ENCODE results near the gene CEPT1.
A peak's percentile ranks its signal among the peaks of the same experiment; 100 is the strongest.

CEPT1 gene

DNA sequence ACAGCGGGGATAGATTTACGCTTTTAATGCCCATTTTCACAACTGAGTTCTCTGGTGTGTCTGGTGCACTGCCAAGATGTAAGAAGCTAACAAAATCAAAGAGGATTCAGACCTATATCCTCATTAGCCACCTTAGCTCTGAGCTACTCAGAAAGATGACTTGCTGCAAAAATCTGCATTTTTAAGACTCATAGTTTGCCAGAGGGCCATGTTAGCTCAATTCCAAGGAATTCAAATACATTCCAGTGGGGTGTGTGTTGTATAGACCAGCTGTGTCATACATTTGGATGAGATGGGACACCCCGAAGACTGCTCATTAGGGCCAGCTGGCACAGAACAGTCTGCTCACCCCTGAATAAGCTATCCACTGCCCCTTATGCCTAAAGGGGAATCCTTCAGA lies 51.5 kb downstream of the CEPT1 start:
- Histone ChIP-seq H3K27me3 (ENCODE audit: control insufficient read depth in 5 of 5, insufficient read depth in 4 of 5, low read length in 5 of 5) (peaks cover 0 to 3% (median 0%) of the 10 kb centered on the region in 5 donors), H3K4me1 (ENCODE audit: control insufficient read depth in 5 of 5, insufficient read depth in 5 of 5, low read length in 5 of 5) (peaks cover 8 to 58% (median 46%) of the 10 kb centered on the region in 5 donors), H3K27ac (ENCODE audit: low read depth, low read length) (peak overlapping the region; percentile 92), H3K4me3 (ENCODE audit: low read depth in 1 of 5, low read length in 5 of 5) (no peak overlapping the region), H3K9me3 (ENCODE audit: control insufficient read depth in 5 of 5, low read length in 5 of 5) (no peaks in the 10 kb centered on the region), H3K36me3 (ENCODE audit: control insufficient read depth in 5 of 5, insufficient read depth in 5 of 5, low read length in 5 of 5) (peaks cover 22 to 48% (median 27%) of the 10 kb centered on the region in 5 donors), H3K9ac (ENCODE audit: low read length in 5 of 5) (peak overlapping the region in 3 of 5 donors; percentile 44 to 73 (median 73))

DNA sequence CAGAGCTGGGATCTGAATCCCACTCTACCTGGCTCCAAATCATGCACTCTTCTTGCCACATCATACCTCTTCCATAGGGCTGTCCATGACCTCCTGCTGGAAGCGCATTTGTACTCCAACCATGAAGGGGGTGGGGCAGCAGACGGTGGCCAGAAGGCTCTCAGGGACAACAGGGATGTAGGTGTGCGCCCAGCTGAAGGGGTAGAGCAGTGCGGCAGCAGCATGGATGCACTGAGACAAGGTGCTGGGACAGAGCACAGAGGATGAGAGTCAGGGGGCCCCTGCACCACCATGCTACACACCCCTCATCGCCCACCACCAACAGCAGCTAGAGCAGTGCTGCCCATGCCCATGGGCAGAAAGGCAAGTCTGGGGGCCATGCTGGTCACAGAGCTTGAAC lies 52.1 kb downstream of the CEPT1 start:
- H3K4me3 ChIP-seq (ENCODE audit: low read depth in 1 of 5, low read length in 5 of 5) = peak overlapping the region in 1 of 5 donors; percentile 13
- H3K4me1 ChIP-seq (ENCODE audit: control insufficient read depth in 5 of 5, insufficient read depth in 5 of 5, low read length in 5 of 5) = peaks cover 12 to 61% (median 46%) of the 10 kb centered on the region in 5 donors
- H3K27ac ChIP-seq (ENCODE audit: low read depth, low read length) = peak overlapping the region; percentile 92
- peaks cover 17 to 47% (median 21%) of the 10 kb centered on the region in 5 donors for H3K36me3 ChIP-seq (ENCODE audit: control insufficient read depth in 5 of 5, insufficient read depth in 5 of 5, low read length in 5 of 5)
- H3K9ac ChIP-seq (ENCODE audit: low read length in 5 of 5) = peak overlapping the region; percentile 23 to 73 (median 44)
- no peaks in the 10 kb centered on the region for H3K9me3 ChIP-seq (ENCODE audit: control insufficient read depth in 5 of 5, low read length in 5 of 5)
- peaks cover 0 to 3% (median 0%) of the 10 kb centered on the region in 5 donors for H3K27me3 ChIP-seq (ENCODE audit: control insufficient read depth in 5 of 5, insufficient read depth in 4 of 5, low read length in 5 of 5)

DNA sequence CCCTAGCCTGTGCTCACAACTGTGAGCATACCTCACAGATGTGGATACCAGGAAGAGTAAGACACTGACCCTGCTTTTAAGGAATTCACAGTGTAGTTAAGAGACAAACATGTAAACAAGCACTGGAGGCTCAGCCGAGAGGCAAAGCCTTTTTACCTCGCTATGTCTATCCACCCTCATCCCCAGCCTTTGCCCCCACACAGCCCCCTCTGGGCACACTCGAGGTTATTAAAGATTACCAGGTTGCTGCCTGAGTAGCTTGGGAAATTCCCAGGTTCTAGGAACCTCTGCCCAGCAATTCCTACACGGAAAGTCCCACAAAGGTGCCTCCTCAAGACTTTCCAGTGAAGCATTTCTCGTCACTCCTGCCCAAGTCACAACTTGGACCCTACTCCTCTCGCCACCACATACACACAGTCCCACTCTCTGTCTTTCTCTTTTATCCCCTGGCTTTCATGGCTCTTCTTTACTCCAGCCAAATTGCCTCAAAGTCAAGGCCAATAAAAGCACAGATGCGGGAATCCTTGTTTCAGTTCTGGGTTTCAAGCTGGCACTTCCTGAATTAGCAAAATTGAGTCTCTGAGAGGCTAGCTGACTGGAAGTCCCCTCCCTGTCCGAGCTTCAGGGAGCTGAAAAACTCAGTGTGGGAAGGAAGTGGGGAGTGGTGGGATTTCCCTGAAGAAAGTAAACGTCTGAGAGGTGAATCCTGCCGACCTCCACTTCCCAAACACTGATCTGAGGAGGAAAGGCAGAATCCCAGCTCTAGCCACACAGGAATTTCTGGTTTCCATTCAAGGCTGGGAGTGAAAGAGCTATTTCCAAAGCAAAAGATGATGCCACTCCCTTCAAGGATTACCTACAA lies 52.9 kb downstream of the CEPT1 start:
- peak overlapping the region; percentile 1 to 73 (median 44) for H3K9ac ChIP-seq (ENCODE audit: low read length in 5 of 5)
- H3K36me3 ChIP-seq (ENCODE audit: control insufficient read depth in 5 of 5, insufficient read depth in 5 of 5, low read length in 5 of 5) = peaks cover 10 to 41% (median 15%) of the 10 kb centered on the region in 5 donors
- H3K27ac ChIP-seq (ENCODE audit: low read depth, low read length) = peak overlapping the region; percentile 92
- peaks cover 12 to 69% (median 53%) of the 10 kb centered on the region in 5 donors for H3K4me1 ChIP-seq (ENCODE audit: control insufficient read depth in 5 of 5, insufficient read depth in 5 of 5, low read length in 5 of 5)
- H3K4me3 ChIP-seq (ENCODE audit: low read depth in 1 of 5, low read length in 5 of 5) = peak overlapping the region in 2 of 5 donors; percentile 8 to 13
- peaks cover 0 to 3% (median 0%) of the 10 kb centered on the region in 5 donors for H3K27me3 ChIP-seq (ENCODE audit: control insufficient read depth in 5 of 5, insufficient read depth in 4 of 5, low read length in 5 of 5)
- no peaks in the 10 kb centered on the region for H3K9me3 ChIP-seq (ENCODE audit: control insufficient read depth in 5 of 5, low read length in 5 of 5)

DNA sequence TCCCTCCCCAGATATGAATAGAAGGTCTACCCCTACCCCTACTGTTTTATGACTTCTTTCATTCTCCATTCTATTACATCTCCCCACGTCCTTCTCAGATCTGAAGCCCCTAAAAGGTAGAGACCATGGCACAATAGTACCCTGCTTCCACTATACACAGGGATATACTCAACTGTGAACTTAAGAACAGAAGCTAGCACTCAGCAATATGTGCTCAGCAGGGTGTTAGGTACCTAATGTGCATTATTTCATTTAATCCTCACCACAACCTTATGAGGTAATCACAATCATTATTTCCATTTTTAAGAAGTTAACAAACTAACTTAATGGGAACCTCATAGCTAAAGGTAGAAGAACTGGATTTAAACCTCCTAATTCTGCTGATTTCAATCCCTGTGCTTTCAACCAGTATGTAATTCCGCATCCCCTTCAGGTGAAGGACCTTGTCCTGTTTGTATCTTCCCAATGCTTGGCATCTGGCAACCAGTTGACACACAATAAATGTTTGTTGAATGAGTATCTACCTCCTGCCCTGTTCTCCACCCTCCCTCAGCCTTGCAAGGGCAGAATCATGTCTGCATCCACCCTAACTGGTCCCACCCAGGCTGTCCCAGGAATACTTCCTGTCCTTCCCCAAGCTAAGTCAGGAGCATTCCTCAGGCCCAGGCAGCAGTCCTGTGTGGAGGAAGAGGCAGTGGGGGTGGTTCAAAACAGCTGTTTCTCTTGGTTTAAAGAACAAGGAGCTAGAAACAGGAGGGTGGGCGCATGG lies 53.9 kb downstream of the CEPT1 start:
- no peaks in the 10 kb centered on the region for H3K9me3 ChIP-seq (ENCODE audit: control insufficient read depth in 5 of 5, low read length in 5 of 5)
- H3K27me3 ChIP-seq (ENCODE audit: control insufficient read depth in 5 of 5, insufficient read depth in 4 of 5, low read length in 5 of 5) = peaks cover 0 to 3% (median 0%) of the 10 kb centered on the region in 5 donors
- H3K4me1 ChIP-seq (ENCODE audit: control insufficient read depth in 5 of 5, insufficient read depth in 5 of 5, low read length in 5 of 5) = peaks cover 12 to 73% (median 53%) of the 10 kb centered on the region in 5 donors
- peak overlapping the region; percentile 92 for H3K27ac ChIP-seq (ENCODE audit: low read depth, low read length)
- H3K36me3 ChIP-seq (ENCODE audit: control insufficient read depth in 5 of 5, insufficient read depth in 5 of 5, low read length in 5 of 5) = peaks cover 2 to 31% (median 5%) of the 10 kb centered on the region in 5 donors
- H3K9ac ChIP-seq (ENCODE audit: low read length in 5 of 5) = peak overlapping the region in 1 of 5 donors; percentile 73
- H3K4me3 ChIP-seq (ENCODE audit: low read depth in 1 of 5, low read length in 5 of 5) = no peak overlapping the region

DNA sequence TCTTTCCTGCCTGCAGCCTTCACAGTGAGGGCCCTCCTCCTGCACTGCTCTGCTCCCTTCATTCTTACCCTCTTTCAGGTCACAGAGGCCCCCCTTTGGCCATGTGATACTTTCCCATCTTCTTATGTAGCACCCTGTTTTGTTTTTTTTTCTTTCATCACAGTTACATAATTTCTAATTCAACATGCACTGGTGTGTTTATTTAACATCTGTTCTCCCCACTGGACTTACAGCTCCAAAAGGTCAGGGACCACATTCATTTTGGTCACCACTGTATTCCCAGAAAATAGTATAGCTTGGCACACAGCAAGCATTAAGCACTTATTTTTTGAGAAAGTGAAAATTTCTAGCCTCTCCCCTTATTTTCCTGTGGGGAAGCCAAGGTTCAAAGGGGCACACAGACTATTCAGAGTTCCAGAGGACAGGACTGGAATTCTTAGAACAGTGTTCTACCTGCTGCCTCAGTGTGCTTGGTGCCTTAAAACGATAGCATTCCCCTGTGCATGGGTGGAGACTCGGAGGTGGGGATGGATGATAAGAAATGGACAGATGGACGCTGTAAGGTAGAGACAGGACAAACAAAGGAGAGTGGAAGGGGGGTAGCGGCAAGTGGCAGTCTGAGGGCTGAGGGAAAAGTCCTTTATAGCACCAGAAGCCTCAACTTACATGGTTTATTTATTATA lies 55.1 kb downstream of the CEPT1 start:
- H3K4me3 ChIP-seq (ENCODE audit: low read depth in 1 of 5, low read length in 5 of 5) = no peak overlapping the region
- H3K36me3 ChIP-seq (ENCODE audit: control insufficient read depth in 5 of 5, insufficient read depth in 5 of 5, low read length in 5 of 5) = peaks cover 0 to 27% (median 3%) of the 10 kb centered on the region in 5 donors
- peaks cover 12 to 70% (median 51%) of the 10 kb centered on the region in 5 donors for H3K4me1 ChIP-seq (ENCODE audit: control insufficient read depth in 5 of 5, insufficient read depth in 5 of 5, low read length in 5 of 5)
- H3K9ac ChIP-seq (ENCODE audit: low read length in 5 of 5) = no peak overlapping the region
- peak overlapping the region; percentile 92 for H3K27ac ChIP-seq (ENCODE audit: low read depth, low read length)
- no peaks in the 10 kb centered on the region for H3K9me3 ChIP-seq (ENCODE audit: control insufficient read depth in 5 of 5, low read length in 5 of 5)
- H3K27me3 ChIP-seq (ENCODE audit: control insufficient read depth in 5 of 5, insufficient read depth in 4 of 5, low read length in 5 of 5) = peaks cover 0 to 3% (median 0%) of the 10 kb centered on the region in 5 donors

DNA sequence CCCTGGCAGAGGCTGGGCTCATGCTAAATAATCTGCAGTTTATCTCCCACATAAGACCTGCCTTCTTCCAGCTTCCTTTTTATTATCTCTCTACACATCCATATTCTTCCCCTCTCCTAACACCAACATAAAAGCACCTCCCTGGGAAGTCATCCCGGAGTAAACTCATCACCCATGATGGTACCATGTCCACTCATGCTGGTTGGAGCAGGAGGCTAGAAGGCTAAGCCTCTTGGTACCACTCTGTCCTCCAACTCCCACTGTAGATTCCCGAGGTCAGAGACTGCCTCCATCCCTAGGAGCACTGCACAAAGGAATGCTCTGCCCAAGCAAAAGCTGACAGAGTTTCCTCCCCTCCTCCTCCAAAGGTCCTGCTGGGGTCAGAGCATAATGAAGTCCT lies 56.2 kb downstream of the CEPT1 start:
- H3K27ac ChIP-seq (ENCODE audit: low read depth, low read length) = no peak overlapping the region
- H3K36me3 ChIP-seq (ENCODE audit: control insufficient read depth in 5 of 5, insufficient read depth in 5 of 5, low read length in 5 of 5) = peaks cover 0 to 27% (median 3%) of the 10 kb centered on the region in 5 donors
- peaks cover 12 to 70% (median 54%) of the 10 kb centered on the region in 5 donors for H3K4me1 ChIP-seq (ENCODE audit: control insufficient read depth in 5 of 5, insufficient read depth in 5 of 5, low read length in 5 of 5)
- H3K4me3 ChIP-seq (ENCODE audit: low read depth in 1 of 5, low read length in 5 of 5) = no peak overlapping the region
- H3K9ac ChIP-seq (ENCODE audit: low read length in 5 of 5) = no peak overlapping the region
- no peaks in the 10 kb centered on the region for H3K9me3 ChIP-seq (ENCODE audit: control insufficient read depth in 5 of 5, low read length in 5 of 5)
- peaks cover 0 to 3% (median 0%) of the 10 kb centered on the region in 5 donors for H3K27me3 ChIP-seq (ENCODE audit: control insufficient read depth in 5 of 5, insufficient read depth in 4 of 5, low read length in 5 of 5)

DNA sequence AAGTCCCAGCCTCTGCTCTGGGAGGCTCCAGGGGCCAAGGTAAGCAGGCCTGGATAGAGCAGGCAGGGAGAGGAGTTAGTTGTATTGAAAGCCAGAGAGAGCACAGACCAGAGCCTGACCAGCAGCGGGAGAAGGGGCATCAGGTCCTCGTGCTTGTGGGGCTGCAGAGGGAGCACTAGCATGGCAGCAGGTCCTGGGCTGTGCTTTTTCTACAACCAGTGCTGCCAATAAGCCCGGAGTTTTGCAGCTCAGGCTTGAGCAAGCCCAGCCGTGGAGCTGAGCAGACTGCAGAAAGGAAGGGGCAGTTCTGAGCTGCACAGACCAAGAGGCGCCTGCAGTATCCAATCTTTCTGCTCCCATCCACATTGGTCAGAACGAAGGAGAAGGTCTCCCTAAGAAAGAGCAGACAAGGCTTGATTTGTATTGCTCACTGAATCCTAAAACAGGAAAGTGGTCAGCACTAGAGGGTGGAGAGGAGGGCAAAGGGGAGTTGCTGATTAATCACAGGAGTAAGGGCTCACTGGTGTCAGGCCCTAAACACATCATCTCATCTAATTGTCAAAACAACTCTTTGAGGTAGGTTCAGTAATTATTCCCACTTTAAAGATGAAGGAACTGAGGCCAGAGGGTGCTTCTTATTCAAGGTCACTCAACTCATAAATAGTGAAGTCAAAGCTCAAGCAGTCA lies 57.7 kb downstream of the CEPT1 start:
- H3K27me3 ChIP-seq (ENCODE audit: control insufficient read depth in 5 of 5, insufficient read depth in 4 of 5, low read length in 5 of 5) = peaks cover 0 to 3% (median 0%) of the 10 kb centered on the region in 5 donors
- no peak overlapping the region for H3K27ac ChIP-seq (ENCODE audit: low read depth, low read length)
- H3K36me3 ChIP-seq (ENCODE audit: control insufficient read depth in 5 of 5, insufficient read depth in 5 of 5, low read length in 5 of 5) = peaks cover 0 to 27% (median 2%) of the 10 kb centered on the region in 5 donors
- no peak overlapping the region for H3K9ac ChIP-seq (ENCODE audit: low read length in 5 of 5)
- no peaks in the 10 kb centered on the region for H3K9me3 ChIP-seq (ENCODE audit: control insufficient read depth in 5 of 5, low read length in 5 of 5)
- peaks cover 12 to 70% (median 52%) of the 10 kb centered on the region in 5 donors for H3K4me1 ChIP-seq (ENCODE audit: control insufficient read depth in 5 of 5, insufficient read depth in 5 of 5, low read length in 5 of 5)
- H3K4me3 ChIP-seq (ENCODE audit: low read depth in 1 of 5, low read length in 5 of 5) = peak overlapping the region in 4 of 5 donors; percentile 5 to 55 (median 19)

DNA sequence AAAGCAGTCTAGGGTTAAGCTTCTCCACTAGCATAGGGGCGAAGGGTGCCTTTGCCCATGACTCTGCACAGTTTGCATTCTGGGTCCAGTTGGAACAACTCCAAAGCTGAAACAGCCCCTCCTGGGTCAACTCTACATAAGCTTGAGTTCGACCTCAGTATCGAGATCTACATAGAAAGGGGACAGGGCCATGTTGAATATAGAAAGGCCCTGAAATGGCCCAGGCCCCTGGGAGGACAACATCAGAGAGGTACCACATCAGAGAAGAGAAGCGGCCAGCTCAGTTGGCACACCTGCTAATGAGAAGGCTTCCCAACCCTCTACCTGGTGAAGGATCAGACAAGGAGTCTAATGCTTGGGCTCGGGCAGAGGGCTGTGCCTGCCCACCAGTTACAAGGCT lies 58.8 kb downstream of the CEPT1 start:
- H3K9ac ChIP-seq (ENCODE audit: low read length in 5 of 5) = no peak overlapping the region
- peaks cover 0 to 27% (median 2%) of the 10 kb centered on the region in 5 donors for H3K36me3 ChIP-seq (ENCODE audit: control insufficient read depth in 5 of 5, insufficient read depth in 5 of 5, low read length in 5 of 5)
- H3K27ac ChIP-seq (ENCODE audit: low read depth, low read length) = peak overlapping the region; percentile 66
- H3K4me1 ChIP-seq (ENCODE audit: control insufficient read depth in 5 of 5, insufficient read depth in 5 of 5, low read length in 5 of 5) = peaks cover 6 to 68% (median 51%) of the 10 kb centered on the region in 5 donors
- H3K4me3 ChIP-seq (ENCODE audit: low read depth in 1 of 5, low read length in 5 of 5) = peak overlapping the region; percentile 10 to 55 (median 41)
- no peaks in the 10 kb centered on the region for H3K27me3 ChIP-seq (ENCODE audit: control insufficient read depth in 5 of 5, insufficient read depth in 4 of 5, low read length in 5 of 5)
- no peaks in the 10 kb centered on the region for H3K9me3 ChIP-seq (ENCODE audit: control insufficient read depth in 5 of 5, low read length in 5 of 5)

DNA sequence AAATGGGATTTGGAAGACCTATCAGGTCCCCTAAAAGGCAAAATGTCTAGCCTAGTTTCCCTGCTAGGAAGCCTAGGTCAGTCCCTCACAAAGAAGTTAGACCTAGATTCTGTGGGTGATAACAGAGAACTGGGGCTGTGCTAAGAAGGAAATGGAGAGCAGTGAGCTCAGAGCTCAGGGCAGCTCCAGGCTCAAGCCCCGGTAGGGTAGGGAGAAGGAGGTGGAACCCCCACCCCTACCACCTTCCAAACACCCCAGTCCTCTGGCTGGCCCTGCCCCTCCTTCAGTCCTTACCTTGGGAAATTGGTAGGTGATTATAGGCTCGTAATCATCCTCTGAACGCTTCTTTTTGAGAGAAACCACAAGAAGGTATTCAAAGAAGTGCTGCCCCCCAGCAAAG lies 59.3 kb downstream of the CEPT1 start:
- H3K9ac ChIP-seq (ENCODE audit: low read length in 5 of 5) = peak overlapping the region in 3 of 5 donors; percentile 26 to 40 (median 38)
- peak overlapping the region; percentile 10 to 55 (median 41) for H3K4me3 ChIP-seq (ENCODE audit: low read depth in 1 of 5, low read length in 5 of 5)
- H3K36me3 ChIP-seq (ENCODE audit: control insufficient read depth in 5 of 5, insufficient read depth in 5 of 5, low read length in 5 of 5) = peaks cover 0 to 25% (median 2%) of the 10 kb centered on the region in 5 donors
- H3K27me3 ChIP-seq (ENCODE audit: control insufficient read depth in 5 of 5, insufficient read depth in 4 of 5, low read length in 5 of 5) = no peaks in the 10 kb centered on the region
- H3K27ac ChIP-seq (ENCODE audit: low read depth, low read length) = peak overlapping the region; percentile 66
- H3K9me3 ChIP-seq (ENCODE audit: control insufficient read depth in 5 of 5, low read length in 5 of 5) = no peaks in the 10 kb centered on the region
- peaks cover 3 to 69% (median 47%) of the 10 kb centered on the region in 5 donors for H3K4me1 ChIP-seq (ENCODE audit: control insufficient read depth in 5 of 5, insufficient read depth in 5 of 5, low read length in 5 of 5)

Measured in subcutaneous abdominal adipose tissue (tissue), 5 donors.